Measurements from ENCODE around the gene GP9.

Gene GP9

GRCh38 chr3:129050556-129051295, 9.9 kb upstream of the GP9 start:
- H3K4me1 ChIP-seq = no peaks in the 10 kb centered on the region
- no peaks in the 10 kb centered on the region for H3K27me3 ChIP-seq (ENCODE audit: low read depth)
- no peaks in the 10 kb centered on the region for H3K36me3 ChIP-seq (replicated peaks)
- H3K4me3 ChIP-seq = no peak overlapping the region
- H3K9me3 ChIP-seq = 0 out of 2 replicates have a peak, but pooled peaks cover 2% of the 10 kb centered on the region
- in situ Hi-C loops (cut with MboI; ENCODE audit: low sequenced_read_pairs) = no loop called here
- no peak for DNase-seq (ENCODE audit: low spot score in 2 of 2)

DNA sequence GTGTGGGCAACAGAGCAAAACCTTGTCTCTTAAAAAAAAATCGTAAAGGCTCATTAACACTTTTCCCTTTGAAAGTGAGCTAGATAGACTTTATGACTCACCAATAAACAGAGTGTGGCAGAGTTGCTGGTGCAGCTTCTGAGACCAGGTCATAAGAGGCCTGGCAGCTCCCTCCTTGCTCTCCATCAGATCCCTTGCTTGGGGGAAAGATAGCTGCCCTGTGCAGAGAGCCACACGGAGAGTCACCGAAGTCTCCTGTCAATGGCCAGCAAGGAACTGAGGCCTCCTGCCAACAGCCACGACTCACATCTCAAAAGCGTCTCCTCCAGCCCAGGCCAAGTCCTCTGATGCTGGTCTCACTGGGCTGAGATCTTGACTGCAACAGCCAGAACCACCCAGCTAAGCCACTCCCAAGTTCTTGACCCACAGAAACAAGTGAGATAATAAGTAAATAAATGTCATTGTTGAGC, 8.7 kb upstream of the GP9 start:
- H3K4me3 ChIP-seq = no peak overlapping the region
- no peaks in the 10 kb centered on the region for H3K4me1 ChIP-seq
- 0 out of 2 replicates have a peak, but pooled peaks cover 2% of the 10 kb centered on the region for H3K9me3 ChIP-seq
- H3K27me3 ChIP-seq (ENCODE audit: low read depth) = no peaks in the 10 kb centered on the region
- in situ Hi-C loops (cut with MboI; ENCODE audit: low sequenced_read_pairs) = no loop called here
- DNase-seq (ENCODE audit: low spot score in 2 of 2) = no peak
- no peaks in the 10 kb centered on the region for H3K36me3 ChIP-seq (replicated peaks)

GRCh38 chr3:129052675-129053074, 7.9 kb upstream of the GP9 start:
- H3K27me3 ChIP-seq (ENCODE audit: low read depth) = no peaks in the 10 kb centered on the region
- H3K36me3 ChIP-seq (replicated peaks) = no peaks in the 10 kb centered on the region
- in situ Hi-C loops (cut with MboI; ENCODE audit: low sequenced_read_pairs) = no loop called here
- DNase-seq (ENCODE audit: low spot score in 2 of 2) = no peak
- H3K4me3 ChIP-seq = no peak overlapping the region
- H3K9me3 ChIP-seq = 0 out of 2 replicates have a peak, but pooled peaks cover 2% of the 10 kb centered on the region
- no peaks in the 10 kb centered on the region for H3K4me1 ChIP-seq

GRCh38 chr3:129054605-129055104, 5.9 kb upstream of the GP9 start:
- in situ Hi-C loops (cut with MboI; ENCODE audit: low sequenced_read_pairs) = no loop called here
- DNase-seq (ENCODE audit: low spot score in 2 of 2) = no peak

DNA sequence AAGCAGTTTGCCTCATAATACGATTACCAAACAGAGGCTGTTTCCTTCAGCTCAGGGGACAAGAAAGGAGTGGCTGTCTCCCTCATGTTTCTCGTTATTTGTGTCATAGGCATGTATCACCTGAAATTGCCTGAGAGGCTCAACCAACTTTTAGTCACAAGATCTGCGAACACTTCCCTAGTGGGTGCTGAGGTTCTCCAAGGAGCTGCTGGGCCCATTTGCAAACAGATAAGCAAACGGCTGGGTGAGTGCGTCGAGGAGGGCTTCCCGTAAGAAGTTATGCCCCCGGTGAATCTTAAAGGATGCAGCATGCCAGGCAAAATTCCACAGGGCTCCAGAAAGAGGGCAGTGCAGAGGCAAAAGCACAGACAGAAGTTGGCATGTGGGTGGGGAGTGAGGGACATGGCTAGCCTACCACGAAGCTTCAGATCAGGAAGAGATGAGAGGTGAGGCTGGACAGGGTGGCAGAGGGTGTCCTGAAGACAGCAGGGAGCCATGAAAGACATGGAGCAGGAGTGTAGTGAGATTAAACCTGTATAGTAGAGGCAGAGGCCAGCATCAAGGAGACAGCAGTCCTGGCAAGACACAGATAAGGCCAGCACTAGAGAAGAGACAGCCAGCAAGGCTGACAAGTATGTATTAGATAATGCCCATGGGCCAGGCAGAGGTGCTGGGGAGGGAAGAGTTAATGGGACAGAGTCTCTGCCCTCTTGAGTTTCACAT, 4.0 kb upstream of the GP9 start:
- Histone ChIP-seq H3K4me1 (no peaks in the 10 kb centered on the region), H3K36me3 (replicated peaks) (no peaks in the 10 kb centered on the region), H3K4me3 (no peak overlapping the region), H3K27me3 (ENCODE audit: low read depth) (no peaks in the 10 kb centered on the region), H3K9me3 (no peaks in the 10 kb centered on the region)
- in situ Hi-C loops (cut with MboI; ENCODE audit: low sequenced_read_pairs) = no loop called here
- DNase-seq (ENCODE audit: low spot score in 2 of 2) = no peak

More at GRCh38 chr3:129054605-129055104, 5.9 kb upstream of the GP9 start:
- H3K36me3 ChIP-seq (replicated peaks) = no peaks in the 10 kb centered on the region
- no peaks in the 10 kb centered on the region for H3K27me3 ChIP-seq (ENCODE audit: low read depth)
- no peaks in the 10 kb centered on the region for H3K9me3 ChIP-seq
- no peaks in the 10 kb centered on the region for H3K4me1 ChIP-seq
- H3K4me3 ChIP-seq = no peak overlapping the region

DNA sequence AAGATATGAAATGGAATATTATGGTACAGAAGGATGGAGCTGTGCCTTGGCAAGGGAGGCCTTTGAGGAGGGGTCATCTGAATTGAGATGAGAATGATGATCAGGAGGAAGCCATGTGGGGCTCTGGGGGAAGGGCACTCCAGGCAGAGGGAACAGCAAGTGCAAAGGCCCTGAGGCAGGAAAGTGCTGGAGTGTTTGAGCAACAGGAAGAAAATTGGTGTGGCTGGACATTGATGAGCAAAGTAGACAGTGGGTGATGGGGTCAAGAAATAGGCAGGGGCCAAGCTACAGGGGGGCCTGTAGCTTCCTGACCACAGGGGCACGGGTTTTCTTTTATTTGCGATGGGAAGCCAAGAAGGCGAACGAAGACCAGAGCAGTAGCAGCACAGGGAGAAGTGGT, 3.3 kb upstream of the GP9 start:
- no peaks in the 10 kb centered on the region for H3K27me3 ChIP-seq (ENCODE audit: low read depth)
- H3K4me1 ChIP-seq = no peaks in the 10 kb centered on the region
- in situ Hi-C loops (cut with MboI; ENCODE audit: low sequenced_read_pairs) = no loop called here
- no peak for DNase-seq (ENCODE audit: low spot score in 2 of 2)
- H3K4me3 ChIP-seq = no peak overlapping the region
- H3K36me3 ChIP-seq (replicated peaks) = no peaks in the 10 kb centered on the region
- H3K9me3 ChIP-seq = no peaks in the 10 kb centered on the region

DNA sequence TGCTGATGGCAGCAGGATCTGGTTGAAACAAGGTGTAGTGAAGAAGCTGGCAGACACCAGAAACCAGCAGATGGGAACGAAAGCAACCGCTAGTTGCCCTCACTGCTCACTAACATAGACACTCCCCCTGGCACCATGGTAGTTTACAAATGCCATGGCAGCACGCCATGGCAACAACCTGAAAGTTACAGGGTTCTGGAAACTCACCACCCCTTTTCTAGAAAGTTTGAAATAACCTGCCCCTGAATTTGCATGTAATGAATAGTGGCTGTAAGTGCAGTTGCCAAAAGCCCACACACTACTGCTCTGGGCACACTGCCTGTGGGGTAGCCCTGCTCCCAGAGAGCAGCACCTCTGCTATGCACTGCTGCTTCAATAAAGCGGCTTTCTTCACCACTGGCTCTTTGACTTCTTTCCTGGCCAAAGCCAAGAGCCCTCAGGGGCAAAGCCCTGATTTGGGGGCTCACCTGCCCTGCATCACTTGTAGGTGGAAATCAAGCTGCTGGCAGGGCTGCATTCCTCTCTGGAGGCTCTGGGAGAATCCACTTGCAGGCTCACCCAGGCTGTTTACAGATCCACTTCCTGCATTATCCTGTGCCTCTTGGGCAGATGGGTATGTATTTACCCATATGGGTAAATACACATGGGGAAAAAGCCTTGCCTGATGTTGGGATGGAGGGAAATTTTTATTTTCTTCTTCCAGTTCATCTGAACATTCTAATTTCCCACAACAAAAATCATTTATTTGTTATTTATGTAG, 2.0 kb upstream of the GP9 start:
- Histone ChIP-seq H3K27me3 (ENCODE audit: low read depth) (no peaks in the 10 kb centered on the region), H3K36me3 (replicated peaks) (no peaks in the 10 kb centered on the region), H3K9me3 (no peaks in the 10 kb centered on the region), H3K4me1 (no peaks in the 10 kb centered on the region), H3K4me3 (no peak overlapping the region)
- no peak for DNase-seq (ENCODE audit: low spot score in 2 of 2)
- in situ Hi-C loops (cut with MboI; ENCODE audit: low sequenced_read_pairs) = no loop called here

DNA sequence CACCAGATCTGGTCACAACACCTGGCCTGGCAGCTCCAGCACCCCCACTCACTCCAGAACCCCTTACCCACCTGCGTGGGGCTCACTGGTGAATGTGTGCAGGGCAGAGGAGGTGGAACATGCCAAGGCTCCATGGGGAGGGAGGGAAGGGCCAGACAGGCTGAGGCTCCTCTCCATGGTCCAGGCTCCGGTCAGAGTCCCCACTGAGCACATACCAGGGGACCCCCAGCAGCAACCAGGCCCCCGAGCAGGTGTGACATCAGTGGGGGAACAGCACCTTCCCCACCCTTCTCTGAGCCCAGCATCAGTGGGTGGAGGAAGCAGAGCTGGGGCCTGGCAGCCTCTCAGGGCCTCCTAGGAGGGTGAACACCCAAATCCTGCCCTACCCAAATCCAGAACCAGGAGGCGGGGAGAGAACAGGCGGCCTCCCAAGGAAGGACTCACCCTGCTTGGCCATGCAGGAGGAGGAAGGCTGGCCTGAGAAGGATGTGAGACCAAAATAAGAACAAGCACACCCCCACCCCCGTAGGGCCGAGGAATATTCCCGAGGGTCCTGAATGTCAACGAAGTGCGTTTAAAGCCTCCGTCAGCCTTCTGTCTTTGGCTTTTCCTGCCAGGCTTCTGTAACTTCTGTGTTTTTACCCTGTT, 1.1 kb upstream of the GP9 start:
- DNase-seq (ENCODE audit: low spot score in 2 of 2) = no peak
- Histone ChIP-seq H3K36me3 (replicated peaks) (no peaks in the 10 kb centered on the region), H3K27me3 (ENCODE audit: low read depth) (no peaks in the 10 kb centered on the region), H3K4me1 (no peaks in the 10 kb centered on the region), H3K9me3 (no peaks in the 10 kb centered on the region), H3K4me3 (no peak overlapping the region)
- in situ Hi-C loops (cut with MboI; ENCODE audit: low sequenced_read_pairs) = no loop called here

DNA sequence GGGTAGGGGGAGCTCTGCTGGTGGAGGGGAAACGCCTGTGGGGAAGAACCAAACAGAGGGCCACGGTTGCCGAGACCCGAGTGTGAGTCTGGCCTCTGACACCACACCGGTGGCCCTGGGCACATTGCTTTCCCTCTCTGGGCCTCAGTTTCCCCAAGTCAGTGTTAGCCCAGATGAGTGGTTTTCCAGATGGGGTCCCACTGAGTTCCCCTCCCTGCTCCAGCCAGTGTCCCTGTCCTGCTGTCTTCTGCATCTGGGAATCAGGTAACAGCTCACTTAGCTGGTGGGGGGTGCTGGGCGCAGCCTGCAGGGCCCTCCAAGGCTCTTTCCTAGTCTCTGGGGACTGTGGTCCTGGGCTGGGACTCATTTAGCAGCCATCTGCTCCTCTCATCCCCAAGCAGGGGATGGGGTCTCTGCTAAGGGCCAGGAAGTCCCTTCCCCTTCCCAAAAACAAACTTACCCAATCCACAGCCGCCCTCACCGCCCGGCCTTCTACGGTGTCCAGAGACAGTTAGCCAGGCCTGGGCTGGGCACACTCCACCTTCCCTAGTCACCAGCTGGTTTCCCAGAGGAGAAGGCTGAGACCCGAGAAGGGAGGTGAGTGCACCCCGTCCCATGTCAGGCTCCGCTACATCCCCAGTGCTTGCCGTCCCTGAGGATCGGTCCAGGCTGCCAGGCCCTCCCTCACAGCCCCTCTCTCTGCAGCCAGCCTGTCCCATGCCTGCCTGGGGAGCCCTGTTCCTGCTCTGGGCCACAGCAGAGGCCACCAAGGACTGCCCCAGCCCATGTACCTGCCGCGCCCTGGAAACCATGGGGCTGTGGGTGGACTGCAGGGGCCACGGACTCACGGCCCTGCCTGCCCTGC, 676 bp downstream of the GP9 start:
- no peaks in the 10 kb centered on the region for H3K27me3 ChIP-seq (ENCODE audit: low read depth)
- in situ Hi-C loops (cut with MboI; ENCODE audit: low sequenced_read_pairs) = no loop called here
- no peak overlapping the region for H3K4me3 ChIP-seq
- no peaks in the 10 kb centered on the region for H3K36me3 ChIP-seq (replicated peaks)
- DNase-seq (ENCODE audit: low spot score in 2 of 2) = no peak
- H3K4me1 ChIP-seq = no peaks in the 10 kb centered on the region
- H3K9me3 ChIP-seq = no peaks in the 10 kb centered on the region

DNA sequence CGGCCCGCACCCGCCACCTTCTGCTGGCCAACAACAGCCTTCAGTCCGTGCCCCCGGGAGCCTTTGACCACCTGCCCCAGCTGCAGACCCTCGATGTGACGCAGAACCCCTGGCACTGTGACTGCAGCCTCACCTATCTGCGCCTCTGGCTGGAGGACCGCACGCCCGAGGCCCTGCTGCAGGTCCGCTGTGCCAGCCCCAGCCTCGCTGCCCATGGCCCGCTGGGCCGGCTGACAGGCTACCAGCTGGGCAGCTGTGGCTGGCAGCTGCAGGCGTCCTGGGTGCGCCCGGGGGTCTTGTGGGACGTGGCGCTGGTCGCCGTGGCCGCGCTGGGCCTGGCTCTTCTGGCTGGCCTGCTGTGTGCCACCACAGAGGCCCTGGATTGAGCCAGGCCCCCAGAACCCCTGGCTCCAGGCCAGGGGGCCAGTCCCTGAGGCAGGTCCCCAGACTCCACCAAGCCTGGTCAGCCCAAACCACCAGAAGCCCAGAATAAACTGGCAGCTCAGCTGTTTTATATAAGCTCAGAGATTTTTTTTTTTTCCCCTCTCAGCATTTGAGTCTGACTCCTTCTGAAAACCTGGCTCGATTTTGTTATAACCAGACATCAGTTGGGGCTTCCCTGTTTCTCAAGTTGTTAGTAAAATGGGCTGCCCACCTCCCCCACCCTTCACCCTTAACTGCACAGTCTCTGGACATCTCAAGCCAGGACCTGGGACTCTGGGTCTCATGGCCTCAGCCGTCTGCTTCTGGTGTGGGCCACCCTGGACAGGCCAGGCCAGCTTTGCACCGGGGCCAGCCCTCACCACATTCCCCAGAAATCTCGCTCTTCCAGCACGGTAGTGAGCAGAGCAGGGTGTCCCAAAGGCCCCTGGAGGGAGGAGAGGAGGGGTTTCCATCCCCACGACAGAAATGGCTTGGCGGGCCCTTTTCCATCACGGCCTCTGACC, 1.6 kb downstream of the GP9 start:
- in situ Hi-C loops (cut with MboI; ENCODE audit: low sequenced_read_pairs) = no loop called here
- no peaks in the 10 kb centered on the region for H3K36me3 ChIP-seq (replicated peaks)
- no peaks in the 10 kb centered on the region for H3K9me3 ChIP-seq
- H3K4me3 ChIP-seq = no peak overlapping the region
- no peaks in the 10 kb centered on the region for H3K4me1 ChIP-seq
- DNase-seq (ENCODE audit: low spot score in 2 of 2) = no peak
- no peaks in the 10 kb centered on the region for H3K27me3 ChIP-seq (ENCODE audit: low read depth)

DNA sequence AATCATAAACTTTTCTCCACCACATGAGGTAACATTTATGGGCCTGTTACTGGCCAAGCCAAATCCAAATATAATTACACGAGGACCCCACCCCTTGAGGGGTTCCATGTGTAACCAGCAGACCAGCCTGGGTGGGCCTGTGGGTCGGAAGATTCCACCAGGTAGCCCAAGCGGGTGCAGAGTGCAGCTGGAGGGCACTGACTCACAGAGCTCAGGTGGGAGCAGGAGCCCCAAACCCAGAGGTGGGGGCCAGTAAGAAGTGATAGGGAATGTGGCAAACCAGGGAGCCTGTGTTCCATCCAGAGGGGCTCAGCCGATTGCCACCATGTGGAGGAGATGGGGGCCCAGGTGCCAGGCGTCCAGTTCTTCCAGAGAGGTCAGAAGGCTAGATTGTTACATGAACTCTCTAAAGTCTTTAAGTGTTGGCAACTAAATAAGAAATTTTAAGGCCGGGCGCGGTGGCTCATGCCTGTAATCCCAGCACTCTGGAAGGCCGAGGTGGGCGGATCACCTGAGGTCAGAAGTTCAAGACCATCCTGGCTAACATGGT, 2.6 kb downstream of the GP9 start:
- no peak for DNase-seq (ENCODE audit: low spot score in 2 of 2)
- no peaks in the 10 kb centered on the region for H3K9me3 ChIP-seq
- in situ Hi-C loops (cut with MboI; ENCODE audit: low sequenced_read_pairs) = no loop called here

More for the DNA sequence above, 2.6 kb downstream of the GP9 start:
- no peaks in the 10 kb centered on the region for H3K36me3 ChIP-seq (replicated peaks)
- no peaks in the 10 kb centered on the region for H3K4me1 ChIP-seq
- H3K4me3 ChIP-seq = no peak overlapping the region
- H3K27me3 ChIP-seq (ENCODE audit: low read depth) = no peaks in the 10 kb centered on the region

Data from HAP-1 (cell line).